ENCODE data around the gene RAB20. TPM values are rescaled to one million over a fixed set of nuclear protein-coding genes. Genes with fewer than 3 reads are reported as not detected.
A peak's percentile ranks its signal among the peaks of the same experiment; 100 is the strongest.

The RAB20 gene
- total and polyA plus RNA-seq, 2 of the 8 experiments (the other 6 are each of a cell fraction or from before 2014, with no cell fraction given): 14.8 to 27.9 TPM

- TF ChIP-seq ATF3 (IDR thresholded peaks at IDR 0.05; ENCODE audit: insufficient read depth, low read depth, low read length) (no peak), EZH2 (IDR thresholded peaks at IDR 0.05; ENCODE audit: low read depth, low read length, severe bottlenecking) (no peak), TBP (IDR thresholded peaks at IDR 0.05; ENCODE audit: low read depth, low read length) (no peak), BCL11A (IDR thresholded peaks at IDR 0.05; ENCODE audit: low read depth in 2 of 2, low read length in 2 of 2) (peak; percentile 53 to 69), TCF12 (IDR thresholded peaks at IDR 0.05; ENCODE audit: low read depth, low read length) (peak; percentile 90; the same call in 1 of the 2 replicates), ATF2 (IDR thresholded peaks at IDR 0.05; ENCODE audit: low read length) (peak; percentile 75; the same call in 1 of the 2 replicates), MAFK (IDR thresholded peaks at IDR 0.05; ENCODE audit: low read depth, low read length) (no peak), POLR2A (IDR thresholded peaks at IDR 0.05; ENCODE audit: control extremely low read depth in 1 of 2, low read depth in 2 of 2, low read length in 2 of 2) (no peak), RNF2 (IDR thresholded peaks at IDR 0.05; ENCODE audit: borderline replicate concordance, low read depth, low read length, missing control alignments, poor library complexity, severe bottlenecking) (no peak), EP300 (IDR thresholded peaks at IDR 0.05; ENCODE audit: borderline replicate concordance in 1 of 2, low read depth in 2 of 2, low read length in 2 of 2) (peak in 1 of 2 experiments; percentile 93; a peak in 1 of 3 replicates), RFX5 (IDR thresholded peaks at IDR 0.05; ENCODE audit: borderline replicate concordance, low read depth, low read length) (no peak), POU5F1 (IDR thresholded peaks at IDR 0.05; ENCODE audit: low read depth, low read length) (0 out of 2 replicates have a peak, but pooled peaks have one; percentile 21), CHD2 (IDR thresholded peaks at IDR 0.05; ENCODE audit: low read length) (no peak), KDM5A (IDR thresholded peaks at IDR 0.05; ENCODE audit: low read length) (no peak), RBBP5 (IDR thresholded peaks at IDR 0.05; ENCODE audit: borderline replicate concordance, low read depth, low read length) (no peak), SIN3A (conservative IDR thresholded peaks at IDR 0.05 in 1 of 2, IDR thresholded peaks at IDR 0.05 in 1 of 2; ENCODE audit: low read depth in 1 of 2, low read length in 2 of 2) (peak; percentile 73 to 87; a peak in 3 of 4 replicates), HDAC2 (IDR thresholded peaks at IDR 0.05; ENCODE audit: borderline replicate concordance in 1 of 2, low read depth in 2 of 2, low read length in 2 of 2) (peak; percentile 96 to 98), HDAC6 (IDR thresholded peaks at IDR 0.05; ENCODE audit: low read depth, low read length) (no peak), JUN (IDR thresholded peaks at IDR 0.05; ENCODE audit: low read depth, low read length) (no peak), CBX8 (IDR thresholded peaks at IDR 0.05; ENCODE audit: borderline replicate concordance, low read depth, low read length) (no peak), NANOG (IDR thresholded peaks at IDR 0.05; ENCODE audit: insufficient read depth, low read depth, low read length, poor library complexity, severe bottlenecking) (peak; percentile 4)
Observed at GRCh38 chr13:110485604-110486003, 75.9 kb downstream of the RAB20 start (continued).
